ENCODE data around the gene COPA.
A peak's percentile ranks its signal among the peaks of the same experiment; 100 is the strongest.

Gene COPA

GRCh38 chr1:160357286-160358002, 14.4 kb upstream of the COPA start:
- Mint-ChIP-seq H3K4me3 (no peak overlapping the region), H3K27ac (no peak overlapping the region), H3K27me3 (no peaks in the 10 kb centered on the region), H3K36me3 (peaks cover 48% of the 10 kb centered on the region), H3K9me3 (no peaks in the 10 kb centered on the region), H3K4me1 (no peaks in the 10 kb centered on the region)
- CTCF ChIA-PET: interaction anchor here (1.6 to 6.1 kb wide), 2 partner anchors 8 to 19 kb away, joined by 4 to 60 read pairs; no protein-coding TSS in a partner anchor
- no peak for DNase-seq

GRCh38 chr1:160354388-160354985, 11.4 kb upstream of the COPA start:
- Mint-ChIP-seq H3K27me3 (no peaks in the 10 kb centered on the region), H3K27ac (no peak overlapping the region), H3K4me1 (no peaks in the 10 kb centered on the region), H3K36me3 (peaks cover 64% of the 10 kb centered on the region), H3K9me3 (no peaks in the 10 kb centered on the region), H3K4me3 (no peak overlapping the region)
- peak; percentile 44 for DNase-seq
- CTCF ChIA-PET: interaction anchor here (0.5 to 6.1 kb wide), 11 partner anchors 10 to 450 kb away, joined by 3 to 60 read pairs (median 4); no protein-coding TSS in a partner anchor

GRCh38 chr1:160353223-160353622, 10.2 kb upstream of the COPA start:
- CTCF ChIA-PET: interaction anchor here (0.8 to 6.1 kb wide), 3 partner anchors 9 to 26 kb away, joined by 3 to 60 read pairs (median 11); no protein-coding TSS in a partner anchor
- no peaks in the 10 kb centered on the region for H3K4me1 Mint-ChIP-seq
- H3K4me3 Mint-ChIP-seq: no peak overlapping the region
- no peak for DNase-seq
- H3K36me3 Mint-ChIP-seq: peaks cover 60% of the 10 kb centered on the region
- H3K9me3 Mint-ChIP-seq: no peaks in the 10 kb centered on the region
- H3K27ac Mint-ChIP-seq: no peak overlapping the region
- no peaks in the 10 kb centered on the region for H3K27me3 Mint-ChIP-seq

- Mint-ChIP-seq H3K27me3 (no peaks in the 10 kb centered on the region), H3K27ac (no peak overlapping the region), H3K9me3 (no peaks in the 10 kb centered on the region), H3K4me3 (no peak overlapping the region), H3K36me3 (peaks cover 57% of the 10 kb centered on the region), H3K4me1 (no peaks in the 10 kb centered on the region)
- CTCF ChIA-PET: interaction anchor here (0.8 to 6.1 kb wide), 3 partner anchors 8 to 26 kb away, joined by 3 to 60 read pairs (median 3); no protein-coding TSS in a partner anchor
- DNase-seq: no peak
These were observed 9.5 kb upstream of the COPA start for GRCh38 chr1:160352555-160352954.

- DNase-seq: no peak
- Mint-ChIP-seq H3K9me3 (no peaks in the 10 kb centered on the region), H3K27me3 (no peaks in the 10 kb centered on the region), H3K4me3 (no peak overlapping the region), H3K4me1 (peaks cover 5% of the 10 kb centered on the region), H3K36me3 (peaks cover 55% of the 10 kb centered on the region), H3K27ac (no peak overlapping the region)
- CTCF ChIA-PET: interaction anchor here (1.4 to 6.1 kb wide), 3 partner anchors 24 to 27 kb away, joined by 3 to 60 read pairs (median 10); no protein-coding TSS in a partner anchor
These were observed 8.6 kb upstream of the COPA start for GRCh38 chr1:160351629-160352028.

- Mint-ChIP-seq H3K36me3 (peaks cover 41% of the 10 kb centered on the region), H3K9me3 (no peaks in the 10 kb centered on the region), H3K4me3 (no peak overlapping the region), H3K4me1 (peaks cover 26% of the 10 kb centered on the region), H3K27me3 (no peaks in the 10 kb centered on the region), H3K27ac (no peak overlapping the region)
- CTCF ChIA-PET: interaction anchor here (0.7 to 1.3 kb wide), 3 partner anchors 29 to 154 kb away, joined by 3 to 4 read pairs (median 3); no protein-coding TSS in a partner anchor
- DNase-seq: no peak
These were observed 3.9 kb upstream of the COPA start for GRCh38 chr1:160346958-160347357.

- Mint-ChIP-seq H3K4me1 (peaks cover 31% of the 10 kb centered on the region), H3K9me3 (no peaks in the 10 kb centered on the region), H3K27me3 (no peaks in the 10 kb centered on the region), H3K36me3 (peaks cover 39% of the 10 kb centered on the region), H3K4me3 (no peak overlapping the region), H3K27ac (no peak overlapping the region)
- no peak for DNase-seq
- CTCF ChIA-PET: interaction anchor here (0.7 to 1.3 kb wide), 3 partner anchors 30 to 153 kb away, joined by 3 to 4 read pairs (median 3); no protein-coding TSS in a partner anchor
These were observed 3.4 kb upstream of the COPA start for GRCh38 chr1:160346463-160346862.

- CTCF ChIA-PET: interaction anchor here (1.1 to 1.4 kb wide), 2 partner anchors 8 to 9 kb away, joined by 3 read pairs; no protein-coding TSS in a partner anchor
- peaks cover 40% of the 10 kb centered on the region for H3K36me3 Mint-ChIP-seq
These were observed 1.9 kb upstream of the COPA start for GRCh38 chr1:160344936-160345335.

GRCh38 chr1:160344241-160344640, 1.2 kb upstream of the COPA start:
- Mint-ChIP-seq H3K27ac (peak overlapping the region; percentile 98), H3K4me1 (peaks cover 43% of the 10 kb centered on the region), H3K9me3 (no peaks in the 10 kb centered on the region), H3K4me3 (peak overlapping the region; percentile 100), H3K27me3 (no peaks in the 10 kb centered on the region), H3K36me3 (peaks cover 39% of the 10 kb centered on the region)
- CTCF ChIA-PET: interaction anchor here (1.1 to 1.4 kb wide), 2 partner anchors 9 to 10 kb away, joined by 3 read pairs; no protein-coding TSS in a partner anchor
- DNase-seq: no peak

More at GRCh38 chr1:160344936-160345335, 1.9 kb upstream of the COPA start:
- Mint-ChIP-seq H3K4me3 (peak overlapping the region; percentile 100), H3K4me1 (peaks cover 43% of the 10 kb centered on the region), H3K27ac (no peak overlapping the region), H3K27me3 (no peaks in the 10 kb centered on the region), H3K9me3 (no peaks in the 10 kb centered on the region)
- DNase-seq: no peak

GRCh38 chr1:160342526-160342925, 524 bp downstream of the COPA start:
- CTCF ChIA-PET: no interaction called here
- Mint-ChIP-seq H3K4me1 (peaks cover 48% of the 10 kb centered on the region), H3K27me3 (no peaks in the 10 kb centered on the region), H3K36me3 (peaks cover 50% of the 10 kb centered on the region), H3K9me3 (no peaks in the 10 kb centered on the region), H3K4me3 (peak overlapping the region; percentile 100), H3K27ac (peak overlapping the region; percentile 98)
- DNase-seq: peak; percentile 26

GRCh38 chr1:160340866-160341265, 2.2 kb downstream of the COPA start:
- Mint-ChIP-seq H3K27ac (no peak overlapping the region), H3K4me1 (peaks cover 37% of the 10 kb centered on the region), H3K27me3 (no peaks in the 10 kb centered on the region), H3K4me3 (no peak overlapping the region), H3K36me3 (peaks cover 46% of the 10 kb centered on the region), H3K9me3 (no peaks in the 10 kb centered on the region)
- CTCF ChIA-PET: no interaction called here
- DNase-seq: no peak

- no peak for DNase-seq
- H3K27ac Mint-ChIP-seq: no peak overlapping the region
- peaks cover 48% of the 10 kb centered on the region for H3K36me3 Mint-ChIP-seq
- H3K27me3 Mint-ChIP-seq: no peaks in the 10 kb centered on the region
- CTCF ChIA-PET: interaction anchor here (0.9 to 1.9 kb wide), 2 partner anchors 15 to 49 kb away, joined by 3 to 5 read pairs; no protein-coding TSS in a partner anchor
- peaks cover 37% of the 10 kb centered on the region for H3K4me1 Mint-ChIP-seq
- no peak overlapping the region for H3K4me3 Mint-ChIP-seq
- no peaks in the 10 kb centered on the region for H3K9me3 Mint-ChIP-seq
These were observed 2.9 kb downstream of the COPA start for GRCh38 chr1:160340146-160340545.

GRCh38 chr1:160338580-160338979, 4.5 kb downstream of the COPA start:
- Mint-ChIP-seq H3K4me3 (no peak overlapping the region), H3K9me3 (no peaks in the 10 kb centered on the region), H3K36me3 (peaks cover 50% of the 10 kb centered on the region), H3K4me1 (peaks cover 26% of the 10 kb centered on the region), H3K27ac (no peak overlapping the region), H3K27me3 (no peaks in the 10 kb centered on the region)
- CTCF ChIA-PET: interaction anchor here (1.1 to 1.9 kb wide), 3 partner anchors 37 to 47 kb away, joined by 3 to 5 read pairs (median 4); no protein-coding TSS in a partner anchor
- DNase-seq: no peak

- CTCF ChIA-PET: interaction anchor here (0.9 to 1.2 kb wide), 2 partner anchors 41 to 93 kb away, joined by 4 read pairs; no protein-coding TSS in a partner anchor
These were observed 10.5 kb downstream of the COPA start for GRCh38 chr1:160332516-160332915.

More at GRCh38 chr1:160332516-160332915, 10.5 kb downstream of the COPA start:
- Mint-ChIP-seq H3K4me1 (peaks cover 5% of the 10 kb centered on the region), H3K27me3 (no peaks in the 10 kb centered on the region), H3K27ac (no peak overlapping the region), H3K4me3 (no peak overlapping the region), H3K9me3 (no peaks in the 10 kb centered on the region), H3K36me3 (peaks cover 52% of the 10 kb centered on the region)
- DNase-seq: no peak

Measured in activated naive CD4-positive, alpha-beta T cell treated with anti-CD3 and anti-CD28 coated beads, Interleukin-2, amount 10 ng/mL, durations not matched to agents 7 days and 5 days (primary cell).